Endometrium (tissue), 2 donors: ENCODE data around the gene ABCC3.

Source experiments
- FAIRE-seq: peaks from 2 replicates; lab custom pipeline; 2012; peaks lifted over from hg19 to GRCh38; lab: Jason Lieb, UNC
- donor health status: control.
- donor health status: control.

ABCC3 gene

DNA sequence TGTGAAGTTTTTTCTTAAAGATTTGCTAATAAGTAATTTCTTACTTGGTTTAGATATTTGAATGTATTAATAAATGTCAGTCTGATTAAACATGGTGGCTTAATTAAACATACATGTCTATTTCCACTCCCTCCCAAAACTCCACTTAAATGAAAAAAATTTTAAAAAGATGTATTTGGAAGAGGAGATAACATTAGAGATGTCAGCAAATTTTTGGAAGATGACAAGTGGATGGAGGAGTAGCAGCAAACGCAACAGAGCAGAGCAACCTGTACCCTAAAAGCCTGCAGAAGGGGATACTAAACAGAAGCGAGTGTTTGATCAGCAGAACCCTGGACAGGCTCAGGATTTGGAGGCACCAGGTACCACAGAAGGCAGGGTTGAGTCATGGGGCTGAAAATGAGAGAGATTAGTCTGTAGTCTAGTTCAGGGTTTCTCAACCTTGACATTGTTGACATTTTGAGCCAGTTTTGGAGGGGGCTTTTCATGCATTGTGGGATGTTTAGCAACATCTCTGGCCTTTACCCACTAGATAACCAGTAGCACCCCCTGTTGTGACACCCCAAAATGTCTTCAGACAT is 102.5 kb downstream of the ABCC3 start:
- no peak for FAIRE-seq

DNA sequence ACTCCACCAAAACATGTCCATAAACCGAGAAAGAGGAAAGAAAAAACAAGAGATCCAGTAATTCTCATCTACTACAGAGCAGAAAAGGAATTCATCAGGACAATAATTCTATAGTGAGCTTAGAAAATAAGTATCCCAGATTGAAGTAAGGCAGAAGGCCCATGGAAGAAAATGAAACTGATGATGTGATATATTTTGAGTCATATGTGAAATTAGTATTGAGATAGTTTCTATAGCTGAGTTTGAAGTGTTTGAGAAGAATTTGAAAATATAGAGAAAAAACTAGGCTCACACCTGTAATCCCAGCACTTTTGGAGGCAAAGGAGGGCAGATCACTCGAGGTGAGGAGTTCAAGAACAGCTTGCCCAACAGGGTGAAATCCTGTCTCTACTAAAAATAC is 104.4 kb downstream of the ABCC3 start:
- no peak for FAIRE-seq
